H9 (cell line): ENCODE data around the gene PITPNM3. TPM values are rescaled to one million over a fixed set of nuclear protein-coding genes. Genes with fewer than 3 reads are reported as not detected.

Experiments used
- DNase-seq: peaks from one replicate; pipeline ENCODE4 v3.0.0-alpha.2; 2017
- H2AFZ ChIP-seq: one replicate; pipeline ENCODE4 v1.6.1; 2013; ENCODE audit warnings: mild to moderate bottlenecking, low read length, control low read depth, moderate library complexity
- H2AK5ac ChIP-seq: 2 replicates; pipeline ENCODE4 v1.6.1; 2013; ENCODE audit warnings: low read length, control low read depth, mixed read lengths; ENCODE audit not compliant: insufficient read length
- H2BK120ac ChIP-seq: one replicate; pipeline ENCODE4 v1.6.1; 2013; ENCODE audit warnings: low read depth, mild to moderate bottlenecking, low read length, control low read depth, inconsistent platforms; ENCODE audit not compliant: poor library complexity, severe bottlenecking
- H2BK12ac ChIP-seq: 2 replicates; pipeline ENCODE4 v1.6.1; 2013; ENCODE audit warnings: low read length, control low read depth, mixed read lengths, low read depth; ENCODE audit not compliant: insufficient read length
- H2BK15ac ChIP-seq: 2 replicates; pipeline ENCODE4 v1.6.1; 2013; ENCODE audit warnings: low read depth, low read length, control low read depth
- H2BK20ac ChIP-seq: one replicate; pipeline ENCODE4 v1.6.1; 2013; ENCODE audit warnings: low read depth, mild to moderate bottlenecking, low read length, control low read depth, inconsistent platforms; ENCODE audit not compliant: poor library complexity, severe bottlenecking
- H2BK5ac ChIP-seq: 2 replicates; pipeline ENCODE4 v1.6.1; 2013; ENCODE audit warnings: low read length, control low read depth, mixed read lengths; ENCODE audit not compliant: insufficient read length
- H3K14ac ChIP-seq: 2 replicates; pipeline ENCODE4 v1.6.1; 2013; ENCODE audit warnings: low read length, control low read depth; ENCODE audit not compliant: insufficient read depth
- H3K18ac ChIP-seq: 2 replicates; pipeline ENCODE4 v1.6.1; 2013; ENCODE audit warnings: low read depth, mild to moderate bottlenecking, mixed read lengths, low read length, control low read depth; ENCODE audit not compliant: insufficient read length
- H3K23ac ChIP-seq: 2 replicates; pipeline ENCODE4 v1.6.1; 2013; ENCODE audit warnings: low read length, control low read depth, mixed read lengths, low read depth; ENCODE audit not compliant: insufficient read length
- H3K23me2 ChIP-seq: 2 replicates; pipeline ENCODE4 v1.6.1; 2013; ENCODE audit warnings: low read depth, mild to moderate bottlenecking, mixed read lengths, low read length, control low read depth; ENCODE audit not compliant: insufficient read length, poor library complexity, severe bottlenecking
- H3K27ac ChIP-seq: 2 replicates; pipeline ENCODE4 v1.5.1; 2013; ENCODE audit warnings: low read length, control low read depth, mixed read lengths, low read depth; ENCODE audit not compliant: insufficient read length
- H3K27me3 ChIP-seq: 2 replicates; pipeline ENCODE4 v1.6.1; 2013; ENCODE audit warnings: low read length, control low read depth, inconsistent platforms; ENCODE audit not compliant: insufficient read depth
- H3K4ac ChIP-seq: 2 replicates; pipeline ENCODE4 v1.6.1; 2013; ENCODE audit warnings: low read depth, mild to moderate bottlenecking, control low read depth, inconsistent platforms, low read length, moderate library complexity
- H3K4me1 ChIP-seq: 2 replicates; pipeline ENCODE4 v1.6.1; 2013; ENCODE audit warnings: low read length, control low read depth, inconsistent platforms; ENCODE audit not compliant: insufficient read depth
- H3K4me2 ChIP-seq: 2 replicates; pipeline ENCODE4 v1.6.1; 2013; ENCODE audit warnings: low read length, control low read depth, mixed read lengths; ENCODE audit not compliant: insufficient read length, insufficient read depth
- H3K56ac ChIP-seq: 2 replicates; pipeline ENCODE4 v1.6.1; 2013; ENCODE audit warnings: low read depth, mild to moderate bottlenecking, mixed read lengths, low read length, control low read depth; ENCODE audit not compliant: insufficient read length
- H3K79me1 ChIP-seq: 2 replicates; pipeline ENCODE4 v1.6.1; 2013; ENCODE audit warnings: low read depth, mild to moderate bottlenecking, moderate library complexity, low read length, control low read depth, inconsistent platforms; ENCODE audit not compliant: insufficient read depth, poor library complexity, severe bottlenecking
- H3K79me2 ChIP-seq: 2 replicates; pipeline ENCODE4 v1.6.1; 2013; ENCODE audit warnings: low read length, control low read depth, inconsistent platforms; ENCODE audit not compliant: insufficient read depth
- H3K9ac ChIP-seq: 2 replicates; pipeline ENCODE4 v1.6.1; 2013; ENCODE audit warnings: low read length, control low read depth, mixed read lengths; ENCODE audit not compliant: insufficient read length; ENCODE audit errors: extremely low read depth
- H3K9me3 ChIP-seq: one replicate; pipeline ENCODE4 v1.6.1; 2013; ENCODE audit warnings: low read depth, low read length, inconsistent platforms; ENCODE audit not compliant: control insufficient read depth
- H3T11ph ChIP-seq: one replicate; pipeline ENCODE4 v1.6.1; 2013; ENCODE audit warnings: mild to moderate bottlenecking, low read length, control low read depth, inconsistent platforms
- H4K20me1 ChIP-seq: one replicate; pipeline ENCODE4 v1.6.1; 2013; ENCODE audit not compliant: control insufficient read depth, insufficient read length, insufficient read depth
- H4K5ac ChIP-seq: 2 replicates; pipeline ENCODE4 v1.6.1; 2013; ENCODE audit warnings: low read depth, mild to moderate bottlenecking, mixed read lengths, low read length, control low read depth; ENCODE audit not compliant: insufficient read length
- H4K8ac ChIP-seq: replicated peaks from 2 replicates; pipeline ENCODE4 v1.6.1; 2013; ENCODE audit warnings: low read length, control low read depth, mixed read lengths, low read depth; ENCODE audit not compliant: insufficient read length
- H4K91ac ChIP-seq: 2 replicates; pipeline ENCODE4 v1.6.1; 2013; ENCODE audit warnings: low read depth, mild to moderate bottlenecking, moderate library complexity, mixed read lengths, low read length, control low read depth; ENCODE audit not compliant: insufficient read length
- H3K27ac Mint-ChIP-seq, 3 experiments: 2 replicates in 2 of 3; 3 replicates in 1 of 3; pipeline ENCODE4 v1.8.0; 2020 to 2021; ENCODE audit warnings: mixed read lengths in 3 of 3, mild to moderate bottlenecking in 1 of 3, moderate library complexity in 1 of 3
- H3K27me3 Mint-ChIP-seq: 2 replicates; pipeline ENCODE4 v1.8.0; 2021; ENCODE audit warnings: low read depth, mild to moderate bottlenecking, moderate library complexity, mixed read lengths
- H3K36me3 Mint-ChIP-seq, 3 experiments: 2 replicates in 2 of 3; 3 replicates in 1 of 3; pipeline ENCODE4 v1.8.0; 2020 to 2021; ENCODE audit warnings: low read depth in 3 of 3, mixed read lengths in 3 of 3; ENCODE audit not compliant: insufficient read depth in 1 of 3
- H3K4me1 Mint-ChIP-seq, 2 experiments: 2 replicates each; pipeline ENCODE4 v1.8.0; 2020; ENCODE audit warnings: mixed read lengths in 2 of 2
- H3K4me3 Mint-ChIP-seq, 2 experiments: 2 replicates in 1 of 2; 3 replicates in 1 of 2; pipeline ENCODE4 v1.8.0; 2020 to 2021; ENCODE audit warnings: mild to moderate bottlenecking in 2 of 2, mixed read lengths in 2 of 2, moderate library complexity in 1 of 2
- H3K9me3 Mint-ChIP-seq, 2 experiments: 2 replicates in 1 of 2; 3 replicates in 1 of 2; pipeline ENCODE4 v1.8.0; 2020; ENCODE audit warnings: mild to moderate bottlenecking in 2 of 2, mixed read lengths in 2 of 2, moderate library complexity in 1 of 2
- CTCF ChIP-seq: fragments of 200-600 bp; sonication (generic); conservative IDR thresholded peaks from 3 replicates; pipeline ENCODE4 v1.8.0; 2021; ENCODE audit warnings: antibody characterized with exemption, mild to moderate bottlenecking
- WGBS: extraction: QIAGEN DNeasy Blood & Tissue Kit; methylation state at CpG from one replicate; pipeline ENCODE4 v1.1.7; 2013; ENCODE audit warnings: missing lambda C conversion rate, low lambda C conversion rate, mixed read lengths; ENCODE audit not compliant: insufficient read length; ENCODE audit errors: extremely low coverage; 5-methylcytosine and 5-hydroxymethylcytosine counted together
- total RNA-seq: library from RNA; stranded (reverse); gene quantifications from 2 replicates; pipeline ENCODE4 v1.2.1, GENCODE V29; 2021

Gene PITPNM3
- total RNA-seq, 1 experiment from 2014 or later: 3.4 TPM

- H3K23me2 ChIP-seq: no peaks in the 10 kb centered on the region
- Mint-ChIP-seq H3K27ac (no peak overlapping the region), H3K9me3 (no peaks in the 10 kb centered on the region), H3K36me3 (no peaks in the 10 kb centered on the region), H3K27me3 (no peaks in the 10 kb centered on the region; the same call in 1 of the 2 replicates), H3K4me1 (peaks cover 14 to 15% of the 10 kb centered on the region in 2 experiments), H3K4me3 (no peak overlapping the region)
- H3K9ac ChIP-seq: no peak overlapping the region
- H2BK120ac ChIP-seq: no peak overlapping the region
- no peaks in the 10 kb centered on the region for H3K27me3 ChIP-seq
- no peak overlapping the region for H2BK5ac ChIP-seq
- H3K23ac ChIP-seq: no peak overlapping the region
- TF ChIP-seq CTCF: no peak
- H2AK5ac ChIP-seq: no peak overlapping the region
- no peaks in the 10 kb centered on the region for H4K20me1 ChIP-seq
- H3K4ac ChIP-seq: no peak overlapping the region
- H3K14ac ChIP-seq: no peak overlapping the region
- WGBS: no CpG with 5 or more reads among the region's 8 CpGs
- no peak overlapping the region for H3K18ac ChIP-seq
- no peak overlapping the region for H4K91ac ChIP-seq
- no peaks in the 10 kb centered on the region for H3K79me1 ChIP-seq
- H3K4me2 ChIP-seq: no peak overlapping the region
- no peak overlapping the region for H3K56ac ChIP-seq
- H3T11ph ChIP-seq: no peak overlapping the region
- no peak overlapping the region for H4K8ac ChIP-seq
- no peaks in the 10 kb centered on the region for H3K9me3 ChIP-seq
- no peaks in the 10 kb centered on the region for H3K4me1 ChIP-seq
- H2BK15ac ChIP-seq: peak overlapping the region; percentile 10; the same call in 1 of the 2 replicates
- no peak overlapping the region for H4K5ac ChIP-seq
- no peak overlapping the region for H3K27ac ChIP-seq
- H3K79me2 ChIP-seq: no peaks in the 10 kb centered on the region
- no peak for DNase-seq
- no peak overlapping the region for H2BK12ac ChIP-seq
- H2BK20ac ChIP-seq: no peak overlapping the region
- no peak overlapping the region for H2AFZ ChIP-seq
These were observed 140.7 kb downstream of the PITPNM3 start for GRCh38 chr17:6415616-6416015.
